ENCODE data around the gene PIRT.

PIRT gene

DNA sequence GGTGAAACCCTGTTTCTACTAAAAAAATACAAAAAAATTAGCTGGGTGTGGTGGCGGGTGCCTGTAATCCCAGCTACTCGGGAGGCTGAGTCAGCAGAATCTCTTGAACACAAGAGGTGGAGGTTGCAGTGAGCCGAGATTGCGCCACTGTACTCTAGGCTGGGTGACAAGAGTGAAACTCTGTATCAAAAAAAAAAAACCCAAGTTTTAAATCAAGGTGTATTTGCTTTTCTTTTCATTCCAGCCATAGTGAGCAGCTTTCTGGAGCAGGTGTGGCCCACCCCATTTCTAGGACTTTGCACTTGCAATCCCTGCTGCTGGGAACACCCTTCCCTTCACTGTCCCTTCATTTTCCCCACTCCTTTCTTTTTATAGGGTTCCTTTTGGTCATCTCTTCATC lies 62.8 kb downstream of the PIRT start:
- Histone ChIP-seq H3K36me3 (ENCODE audit: control insufficient read depth in 2 of 2, insufficient read depth in 1 of 2, low read length in 2 of 2) (no peaks in the 10 kb centered on the region), H3K9me3 (ENCODE audit: control insufficient read depth, insufficient read depth, low read depth, low read length) (no peaks in the 10 kb centered on the region), H3K27ac (ENCODE audit: extremely low read depth, low read depth, low read length) (no peak overlapping the region), H3K4me1 (ENCODE audit: control insufficient read depth, insufficient read depth, low read length) (no peaks in the 10 kb centered on the region), H3K4me3 (ENCODE audit: low read depth, low read length) (no peak overlapping the region)
- POLR2A ChIA-PET, result no interaction called here
- TF ChIP-seq ZNF792 (tag by site-specific recombination; IDR thresholded peaks at IDR 0.05), result no peak
- TF ChIP-seq PRDM1 (tag by site-specific recombination; IDR thresholded peaks at IDR 0.05), result no peak
- no peak for TF ChIP-seq ZNF692 (tag by site-specific recombination; IDR thresholded peaks at IDR 0.05)
- CTCF ChIA-PET, result interaction anchor here (0.7 to 1.1 kb wide), 2 partner anchors 38 to 61 kb away, joined by 3 read pairs; no protein-coding TSS in a partner anchor

GRCh38 chr17:10773391-10773790 lies 64.5 kb downstream of the PIRT start:
- no peaks in the 10 kb centered on the region for H3K36me3 ChIP-seq (ENCODE audit: control insufficient read depth in 2 of 2, insufficient read depth in 1 of 2, low read length in 2 of 2)
- no peak overlapping the region for H3K27ac ChIP-seq (ENCODE audit: extremely low read depth, low read depth, low read length)
- no peak overlapping the region for H3K4me3 ChIP-seq (ENCODE audit: low read depth, low read length)
- H3K9me3 ChIP-seq (ENCODE audit: control insufficient read depth, insufficient read depth, low read depth, low read length), result no peaks in the 10 kb centered on the region
- TF ChIP-seq YY2 (tag by site-specific recombination; IDR thresholded peaks at IDR 0.05), result no peak
- TF ChIP-seq ZNF10 (tag by site-specific recombination; IDR thresholded peaks at IDR 0.05), result no peak
- TF ChIP-seq REST (tag by site-specific recombination; IDR thresholded peaks at IDR 0.05), result no peak
- no peak for TF ChIP-seq REPIN1 (tag by site-specific recombination; IDR thresholded peaks at IDR 0.05; ENCODE audit: low read depth)
- no peak for TF ChIP-seq ZNF324 (tag by site-specific recombination; IDR thresholded peaks at IDR 0.05)
- TF ChIP-seq GLI2 (tag by site-specific recombination; IDR thresholded peaks at IDR 0.05; ENCODE audit: borderline replicate concordance, low read depth), result no peak
- TF ChIP-seq, protein P1, sequence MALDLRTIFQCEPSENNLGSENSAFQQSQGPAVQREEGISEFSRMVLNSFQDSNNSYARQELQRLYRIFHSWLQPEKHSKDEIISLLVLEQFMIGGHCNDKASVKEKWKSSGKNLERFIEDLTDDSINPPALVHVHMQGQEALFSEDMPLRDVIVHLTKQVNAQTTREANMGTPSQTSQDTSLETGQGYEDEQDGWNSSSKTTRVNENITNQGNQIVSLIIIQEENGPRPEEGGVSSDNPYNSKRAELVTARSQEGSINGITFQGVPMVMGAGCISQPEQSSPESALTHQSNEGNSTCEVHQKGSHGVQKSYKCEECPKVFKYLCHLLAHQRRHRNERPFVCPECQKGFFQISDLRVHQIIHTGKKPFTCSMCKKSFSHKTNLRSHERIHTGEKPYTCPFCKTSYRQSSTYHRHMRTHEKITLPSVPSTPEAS (tag by site-specific recombination; IDR thresholded peaks at IDR 0.05), result no peak
- no peak for TF ChIP-seq ZNF341 (tag by site-specific recombination; IDR thresholded peaks at IDR 0.05; ENCODE audit: low read depth)
- TF ChIP-seq OSR2 (tag by site-specific recombination; IDR thresholded peaks at IDR 0.05), result no peak
- TF ChIP-seq ZNF426 (tag by site-specific recombination; IDR thresholded peaks at IDR 0.05), result no peak
- TF ChIP-seq ZFHX2 (tag by site-specific recombination; conservative IDR thresholded peaks at IDR 0.05), result no peak
- TF ChIP-seq, protein P2, sequence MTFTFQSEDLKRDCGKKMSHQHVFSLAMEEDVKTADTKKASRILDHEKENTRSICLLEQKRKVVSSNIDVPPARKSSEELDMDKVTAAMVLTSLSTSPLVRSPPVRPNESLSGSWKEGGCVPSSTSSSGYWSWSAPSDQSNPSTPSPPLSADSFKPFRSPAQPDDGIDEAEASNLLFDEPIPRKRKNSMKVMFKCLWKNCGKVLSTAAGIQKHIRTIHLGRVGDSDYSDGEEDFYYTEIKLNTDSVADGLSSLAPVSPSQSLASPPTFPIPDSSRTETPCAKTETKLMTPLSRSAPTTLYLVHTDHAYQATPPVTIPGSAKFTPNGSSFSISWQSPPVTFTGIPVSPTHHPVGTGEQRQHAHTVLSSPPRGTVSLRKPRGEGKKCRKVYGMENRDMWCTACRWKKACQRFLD (tag by site-specific recombination; IDR thresholded peaks at IDR 0.05), result no peak
- TF ChIP-seq ZBTB20 (tag by site-specific recombination; IDR thresholded peaks at IDR 0.05), result no peak
- TF ChIP-seq ZNF560 (tag by site-specific recombination; IDR thresholded peaks at IDR 0.05; ENCODE audit: borderline replicate concordance), result no peak
- TF ChIP-seq, protein P3, sequence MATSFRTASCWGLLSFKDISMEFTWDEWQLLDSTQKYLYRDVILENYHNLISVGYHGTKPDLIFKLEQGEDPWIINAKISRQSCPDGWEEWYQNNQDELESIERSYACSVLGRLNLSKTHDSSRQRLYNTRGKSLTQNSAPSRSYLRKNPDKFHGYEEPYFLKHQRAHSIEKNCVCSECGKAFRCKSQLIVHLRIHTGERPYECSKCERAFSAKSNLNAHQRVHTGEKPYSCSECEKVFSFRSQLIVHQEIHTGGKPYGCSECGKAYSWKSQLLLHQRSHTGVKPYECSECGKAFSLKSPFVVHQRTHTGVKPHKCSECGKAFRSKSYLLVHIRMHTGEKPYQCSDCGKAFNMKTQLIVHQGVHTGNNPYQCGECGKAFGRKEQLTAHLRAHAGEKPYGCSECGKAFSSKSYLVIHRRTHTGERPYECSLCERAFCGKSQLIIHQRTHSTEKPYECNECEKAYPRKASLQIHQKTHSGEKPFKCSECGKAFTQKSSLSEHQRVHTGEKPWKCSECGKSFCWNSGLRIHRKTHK (tag by site-specific recombination; IDR thresholded peaks at IDR 0.05), result no peak
- TF ChIP-seq ZNF140 (tag by site-specific recombination; IDR thresholded peaks at IDR 0.05), result no peak
- TF ChIP-seq ZNF843 (tag by site-specific recombination; IDR thresholded peaks at IDR 0.05), result no peak
- no peak for TF ChIP-seq ZSCAN5A (tag by site-specific recombination; IDR thresholded peaks at IDR 0.05)
- TF ChIP-seq ELK4 (IDR thresholded peaks at IDR 0.05; ENCODE audit: borderline replicate concordance, low read depth, low read length), result no peak
- ChIA-PET CTCF (interaction anchor here (0.6 to 2.9 kb wide), 16 partner anchors 9 to 1528 kb away, joined by 3 to 21 read pairs (median 4); partner anchors contain the start of gene MYH3), POLR2A (no interaction called here)
- H3K4me1 ChIP-seq (ENCODE audit: control insufficient read depth, insufficient read depth, low read length), result no peaks in the 10 kb centered on the region
